A673 (cell line): ENCODE results near the gene NCKAP1. TPM values are rescaled to one million over a fixed set of nuclear protein-coding genes. Genes with fewer than 3 reads are reported as not detected.

Experiments
- BruUV-seq: library from RNA; stranded (reverse); fragments of 400-500 nt; replicated peaks from 2 replicates; lab custom pipeline; 2021; lab: Mats Ljungman, UMichigan
- CTCF ChIA-PET: fragments of 300-600 bp; sonication (Branson Sonifier 250); formaldehyde crosslinking; loops from one replicate; lab custom pipeline; 2022; ENCODE audit warnings: antibody characterized with exemption; lab: Charles Lee
- POLR2A ChIA-PET: fragments of 300-600 bp; sonication (Branson Sonifier 250); formaldehyde crosslinking; loops from one replicate; lab custom pipeline; 2022; ENCODE audit warnings: antibody characterized with exemption; ENCODE audit not compliant: low non-redundant PET; lab: Charles Lee
- DNase-seq: peaks from one replicate; pipeline ENCODE4 v3.0.0-alpha.2; 2015; ENCODE audit warnings: low spot score
- H3K27ac ChIP-seq: fragments of 200-600 bp; sonication (generic); 2 replicates; pipeline ENCODE4 v1.5.1; 2016; ENCODE audit warnings: mixed run types, low read depth, mild to moderate bottlenecking, mixed read lengths, antibody characterized with exemption, low read length; ENCODE audit not compliant: poor library complexity, severe bottlenecking
- H3K27me3 ChIP-seq: fragments of 200-600 bp; sonication (generic); replicated peaks from 2 replicates; pipeline ENCODE4 v1.6.1; 2017; ENCODE audit warnings: mixed run types, low read depth, mild to moderate bottlenecking, mixed read lengths, antibody characterized with exemption, low read length; ENCODE audit not compliant: insufficient read depth, poor library complexity
- H3K36me3 ChIP-seq: fragments of 200-600 bp; sonication (generic); 2 replicates; pipeline ENCODE4 v1.6.1; 2016; ENCODE audit warnings: mixed run types, mild to moderate bottlenecking, mixed read lengths, antibody characterized with exemption, low read length; ENCODE audit not compliant: insufficient read depth, poor library complexity, severe bottlenecking
- H3K4me1 ChIP-seq: fragments of 200-600 bp; sonication (generic); 2 replicates; pipeline ENCODE4 v1.6.1; 2017; ENCODE audit warnings: mixed run types, mild to moderate bottlenecking, mixed read lengths, antibody characterized with exemption, low read length; ENCODE audit not compliant: insufficient read depth, poor library complexity, severe bottlenecking
- H3K4me3 ChIP-seq: fragments of 200-600 bp; sonication (generic); 2 replicates; pipeline ENCODE4 v1.5.1; 2016; ENCODE audit warnings: low read depth, mixed run types, mild to moderate bottlenecking, mixed read lengths, low read length; ENCODE audit not compliant: poor library complexity, severe bottlenecking
- H3K9me3 ChIP-seq: fragments of 200-600 bp; sonication (generic); 2 replicates; pipeline ENCODE4 v1.6.1; 2016; ENCODE audit warnings: mixed run types, low read depth, mild to moderate bottlenecking, mixed read lengths, antibody characterized with exemption, low read length; ENCODE audit not compliant: poor library complexity, severe bottlenecking
- CTCF ChIP-seq: fragments of 300-800, 200-600 bp; sonication (generic); conservative IDR thresholded peaks from 2 replicates; pipeline ENCODE4 v1.5.1; 2017; ENCODE audit warnings: low read depth, mild to moderate bottlenecking, antibody characterized with exemption, low read length, moderate library complexity, mixed read lengths
- EZH2 ChIP-seq: fragments of 200-600 bp; sonication (generic); IDR thresholded peaks from 2 replicates; pipeline ENCODE4 v1.6.1; 2017; ENCODE audit warnings: borderline replicate concordance, low read depth, mild to moderate bottlenecking, mixed read lengths, antibody characterized with exemption, low read length; ENCODE audit not compliant: poor library complexity, severe bottlenecking
- intact Hi-C: fragments of 100-400 bp; cut with micrococcal nuclease; formaldehyde crosslinking; loops from one replicate; pipeline ENCODE4 v1.10.0; 2022; ENCODE audit not compliant: unreplicated experiment
- total RNA-seq: library from RNA; stranded (reverse); gene quantifications from 2 replicates; pipeline ENCODE4 v1.2.3, GENCODE V29; 2021

The NCKAP1 gene
- total RNA-seq, 1 experiment from 2014 or later = 153 TPM

GRCh38 chr2:182897137-182897536 is 141.1 kb downstream of the NCKAP1 start:
- no peak for DNase-seq
- Histone ChIP-seq H3K36me3 (no peaks in the 10 kb centered on the region), H3K27me3 (no peaks in the 10 kb centered on the region), H3K9me3 (no peaks in the 10 kb centered on the region), H3K27ac (no peak overlapping the region), H3K4me1 (peaks cover 6% of the 10 kb centered on the region), H3K4me3 (no peak overlapping the region)
- ChIA-PET CTCF (no interaction called here), POLR2A (no interaction called here)
- intact Hi-C loops = no loop called here
- TF ChIP-seq CTCF = no peak
- no peak for TF ChIP-seq EZH2
- no TSS peak for BruUV-seq

GRCh38 chr2:182895798-182896197 is 142.5 kb downstream of the NCKAP1 start:
- no TSS peak for BruUV-seq
- H3K4me1 ChIP-seq = peaks cover 19% of the 10 kb centered on the region
- H3K27ac ChIP-seq = no peak overlapping the region
- H3K36me3 ChIP-seq = no peaks in the 10 kb centered on the region
- no peaks in the 10 kb centered on the region for H3K27me3 ChIP-seq
- no peaks in the 10 kb centered on the region for H3K9me3 ChIP-seq
- ChIA-PET POLR2A (no interaction called here), CTCF (no interaction called here)
- intact Hi-C loops = no loop called here
- DNase-seq = no peak
- H3K4me3 ChIP-seq = no peak overlapping the region
- TF ChIP-seq CTCF (no peak), EZH2 (no peak)

- no peak for TF ChIP-seq CTCF
- no peak for TF ChIP-seq EZH2
- ChIA-PET CTCF (no interaction called here), POLR2A (no interaction called here)
- intact Hi-C loops = no loop called here
- Histone ChIP-seq H3K36me3 (no peaks in the 10 kb centered on the region), H3K9me3 (no peaks in the 10 kb centered on the region), H3K27ac (no peak overlapping the region), H3K27me3 (no peaks in the 10 kb centered on the region), H3K4me1 (peaks cover 22% of the 10 kb centered on the region), H3K4me3 (no peak overlapping the region)
- no peak for DNase-seq
- no TSS peak for BruUV-seq
These were observed 143.1 kb downstream of the NCKAP1 start for GRCh38 chr2:182895169-182895568.
